Left lung (tissue), 10 donors: ENCODE results near the gene TCF12. TPM values are rescaled to one million over a fixed set of nuclear protein-coding genes. Genes with fewer than 3 reads are reported as not detected.
"Not testable (repeated sequence)": the region's sequence is repeated elsewhere in the genome, so short reads cannot be mapped to it uniquely, and the experiment has no call there.

ENCODE experiments used
- ATAC-seq: fragments of 200-7000 bp; cut with Tn5 transposase; one replicate; pipeline ENCODE4 v1.9.1; 2020; ENCODE audit warnings: moderate library complexity
- DNase-seq, 4 donors: peaks; one replicate each; pipeline ENCODE4 v3.0.0-alpha.2; 2013 to 2020
- H3K27ac ChIP-seq, 2 donors: fragments of 200-600 bp; sonication (generic) in 1 of 2; one replicate each; pipeline versions ENCODE4 v1.5.0 to v1.8.0; 2020 to 2021
- H3K27me3 ChIP-seq, 2 donors: fragments of 200-600 bp; sonication (generic) in 1 of 2; one replicate each; pipeline versions ENCODE4 v1.5.0 to v1.8.0; 2020 to 2021
- H3K36me3 ChIP-seq, 2 donors: fragments of 200-600 bp; sonication (generic) in 1 of 2; one replicate each; pipeline versions ENCODE4 v1.5.0 to v1.8.0; 2020 to 2021
- H3K4me1 ChIP-seq, 2 donors: fragments of 200-600 bp; one replicate each; pipeline ENCODE4 v1.8.0; 2021
- H3K4me3 ChIP-seq, 2 donors: fragments of 200-600 bp; sonication (generic) in 1 of 2; one replicate each; pipeline versions ENCODE4 v1.5.0 to v1.8.0; 2020 to 2021; ENCODE audit warnings: mild to moderate bottlenecking in 1 of 2
- H3K9me3 ChIP-seq, 2 donors: fragments of 200-600 bp; sonication (generic) in 1 of 2; one replicate each; pipeline versions ENCODE4 v1.5.0 to v1.8.0; 2020 to 2021
- CTCF ChIP-seq, 2 donors: fragments of 200-600 bp; sonication (generic) in 1 of 2; IDR thresholded peaks; one replicate each; pipeline versions ENCODE4 v1.5.0 to v1.8.0; 2021; ENCODE audit warnings: antibody characterized with exemption in 2 of 2
- intact Hi-C, 2 donors: fragments of 100-400 bp; cut with DNase I; formaldehyde crosslinking; loops; one replicate each; pipeline versions ENCODE4 v1.11.2 to v1.14.2; 2022
- polyA plus RNA-seq, 6 donors: library from polyadenylated mRNA; unstranded; fragments of 120-200 nt; gene quantifications; one replicate each; pipeline ENCODE4 v1.2.1, GENCODE V29; 2013; ENCODE audit not compliant: insufficient read length in 6 of 6
- total RNA-seq, 2 donors: library from RNA; stranded (reverse); fragmentation: NEBNext Ultra II Directional; extraction: Animal tissue kit (Norgen Biotek cat#: 25700); gene quantifications; one replicate each; pipeline ENCODE4 v1.2.1, GENCODE V29; 2021
- donor health status: DM: no; HTN: yes; CAD: no.
- donor health status: DM: no; HTN: no; CAD: no.

The TCF12 gene
- total and polyA plus RNA-seq, 8 donors: 106 to 148 (median 130) TPM

- H3K27ac ChIP-seq: no peak overlapping the region
- H3K36me3 ChIP-seq: no peaks in the 10 kb centered on the region
- no peaks in the 10 kb centered on the region for H3K4me1 ChIP-seq
- no peaks in the 10 kb centered on the region for H3K27me3 ChIP-seq
- no peak overlapping the region for H3K4me3 ChIP-seq
- intact Hi-C loops: no loop called here
- H3K9me3 ChIP-seq: no peaks in the 10 kb centered on the region
- no peak for DNase-seq
- no peak for ATAC-seq
- no peak for TF ChIP-seq CTCF (IDR thresholded peaks at IDR 0.05)
These were observed 173.8 kb downstream of the TCF12 start for GRCh38 chr15:57092252-57092651.

GRCh38 chr15:57094321-57095257, 176.1 kb downstream of the TCF12 start:
- no peaks in the 10 kb centered on the region for H3K4me1 ChIP-seq
- no peak for ATAC-seq
- H3K27me3 ChIP-seq: no peaks in the 10 kb centered on the region
- no peak overlapping the region for H3K4me3 ChIP-seq
- intact Hi-C loops: no loop called here
- no peaks in the 10 kb centered on the region for H3K36me3 ChIP-seq
- TF ChIP-seq CTCF (IDR thresholded peaks at IDR 0.05): no peak
- no peaks in the 10 kb centered on the region for H3K9me3 ChIP-seq
- no peak overlapping the region for H3K27ac ChIP-seq
- DNase-seq: no peak

- Histone ChIP-seq H3K36me3 (no peaks in the 10 kb centered on the region), H3K27ac (no peak overlapping the region), H3K4me1 (no peaks in the 10 kb centered on the region), H3K4me3 (no peak overlapping the region), H3K9me3 (no peaks in the 10 kb centered on the region), H3K27me3 (no peaks in the 10 kb centered on the region)
- DNase-seq (no peak), ATAC-seq (no peak)
- no peak for TF ChIP-seq CTCF (IDR thresholded peaks at IDR 0.05)
- intact Hi-C loops: no loop called here
These were observed 177.5 kb downstream of the TCF12 start for GRCh38 chr15:57095896-57096295.

GRCh38 chr15:57097246-57097645, 178.8 kb downstream of the TCF12 start:
- H3K4me1 ChIP-seq: no peaks in the 10 kb centered on the region
- DNase-seq (no peak), ATAC-seq (no peak)
- no peaks in the 10 kb centered on the region for H3K36me3 ChIP-seq
- no peaks in the 10 kb centered on the region for H3K9me3 ChIP-seq
- no peak overlapping the region for H3K27ac ChIP-seq
- H3K4me3 ChIP-seq: no peak overlapping the region
- TF ChIP-seq CTCF (IDR thresholded peaks at IDR 0.05): no peak
- intact Hi-C loops: no loop called here
- no peaks in the 10 kb centered on the region for H3K27me3 ChIP-seq

GRCh38 chr15:57097919-57098543, 179.6 kb downstream of the TCF12 start:
- H3K36me3 ChIP-seq, ATAC-seq, H3K27ac ChIP-seq, H3K9me3 ChIP-seq, H3K27me3 ChIP-seq, intact Hi-C loops, H3K4me1 ChIP-seq, H3K4me3 ChIP-seq: not testable (repeated sequence)
- peak in 1 of 4 donors; percentile 55 for DNase-seq
